Liver (tissue), 9 donors: ENCODE data around the gene BMAL2. TPM values are rescaled to one million over a fixed set of nuclear protein-coding genes. Genes with fewer than 3 reads are reported as not detected.

Experiments
- DNase-seq: peaks from one replicate; pipeline ENCODE4 v3.0.0-alpha.2; 2017; ENCODE audit warnings: low spot score
- H3K27ac ChIP-seq, 2 donors: one replicate each; pipeline ENCODE4 v1.7.0; 2013; ENCODE audit warnings: inconsistent platforms in 2 of 2, low read length in 2 of 2, control low read depth in 1 of 2, low read depth in 1 of 2, mild to moderate bottlenecking in 1 of 2
- H3K27me3 ChIP-seq, 4 donors: one replicate each; pipeline versions ENCODE4 v1.6.1 to v1.7.0; 2013; ENCODE audit warnings: low read length in 3 of 4, inconsistent platforms in 1 of 4, mild to moderate bottlenecking in 1 of 4, moderate library complexity in 1 of 4; ENCODE audit not compliant: control insufficient read depth in 4 of 4, insufficient read depth in 4 of 4
- H3K36me3 ChIP-seq, 4 donors: one replicate each; pipeline versions ENCODE4 v1.6.1 to v1.7.0; 2013; ENCODE audit warnings: low read length in 3 of 4, mild to moderate bottlenecking in 3 of 4, low read depth in 1 of 4, moderate library complexity in 1 of 4; ENCODE audit not compliant: control insufficient read depth in 4 of 4, insufficient read depth in 3 of 4
- H3K4me1 ChIP-seq, 4 donors: one replicate each; pipeline versions ENCODE4 v1.6.1 to v1.7.0; 2013; ENCODE audit warnings: low read length in 3 of 4, mild to moderate bottlenecking in 3 of 4, moderate library complexity in 1 of 4; ENCODE audit not compliant: control insufficient read depth in 4 of 4, insufficient read depth in 4 of 4
- H3K4me3 ChIP-seq, 3 donors: one replicate each; pipeline versions ENCODE4 v1.6.1 to v1.7.0; 2013; ENCODE audit warnings: low read length in 3 of 3, control low read depth in 1 of 3, low read depth in 1 of 3, mild to moderate bottlenecking in 1 of 3
- H3K9ac ChIP-seq, 2 donors: one replicate each; pipeline ENCODE4 v1.7.0; 2013; ENCODE audit warnings: low read length in 2 of 2, mild to moderate bottlenecking in 2 of 2, moderate library complexity in 2 of 2, control low read depth in 1 of 2, low read depth in 1 of 2
- H3K9me3 ChIP-seq, 4 donors: one replicate each; pipeline versions ENCODE4 v1.6.1 to v1.7.0; 2013; ENCODE audit warnings: low read length in 3 of 4; ENCODE audit not compliant: control insufficient read depth in 4 of 4
- EGR1 ChIP-seq, 2 donors: IDR thresholded peaks; 2 replicates each; pipeline ENCODE4 v1.6.1; 2016 to 2018; ENCODE audit warnings: antibody characterized with exemption in 2 of 2, low read depth in 2 of 2
- FOXA1 ChIP-seq: IDR thresholded peaks from 2 replicates; pipeline ENCODE4 v1.6.1; 2016; ENCODE audit warnings: antibody characterized with exemption
- FOXA2 ChIP-seq: IDR thresholded peaks from 2 replicates; pipeline ENCODE4 v1.6.1; 2016; ENCODE audit warnings: antibody characterized with exemption
- GABPA ChIP-seq, 2 donors: IDR thresholded peaks in 1 of 2; conservative IDR thresholded peaks in 1 of 2; 2 replicates each; pipeline ENCODE4 v1.6.1; 2016; ENCODE audit warnings: antibody characterized with exemption in 2 of 2, mild to moderate bottlenecking in 1 of 2, moderate library complexity in 1 of 2
- HNF4A ChIP-seq, 2 donors: conservative IDR thresholded peaks; 2 replicates each; pipeline ENCODE4 v1.6.1; 2016; ENCODE audit warnings: antibody characterized with exemption in 2 of 2, mild to moderate bottlenecking in 2 of 2
- HNF4G ChIP-seq: IDR thresholded peaks from 2 replicates; pipeline ENCODE4 v1.6.1; 2016; ENCODE audit warnings: antibody characterized with exemption
- JUND ChIP-seq, 2 donors: IDR thresholded peaks; 2 replicates each; pipeline ENCODE4 v1.6.1; 2016; ENCODE audit warnings: antibody characterized with exemption in 2 of 2
- NR2F2 ChIP-seq: IDR thresholded peaks from 2 replicates; pipeline ENCODE4 v1.6.1; 2016; ENCODE audit warnings: antibody characterized with exemption
- RAD21 ChIP-seq, 2 donors: IDR thresholded peaks; 2 replicates each; pipeline ENCODE4 v1.6.1; 2016; ENCODE audit warnings: antibody characterized with exemption in 2 of 2, mild to moderate bottlenecking in 2 of 2
- RXRA ChIP-seq, 2 donors: IDR thresholded peaks; 2 replicates each; pipeline ENCODE4 v1.6.1; 2017 to 2018; ENCODE audit warnings: antibody characterized with exemption in 2 of 2, mild to moderate bottlenecking in 1 of 2
- SP1 ChIP-seq: IDR thresholded peaks from 2 replicates; pipeline ENCODE4 v1.6.1; 2018; ENCODE audit warnings: antibody characterized with exemption, mild to moderate bottlenecking
- TAF1 ChIP-seq: conservative IDR thresholded peaks from 2 replicates; pipeline ENCODE4 v1.6.1; 2016; ENCODE audit warnings: antibody characterized with exemption, mild to moderate bottlenecking
- YY1 ChIP-seq: IDR thresholded peaks from 2 replicates; pipeline ENCODE4 v1.6.1; 2016; ENCODE audit warnings: antibody characterized with exemption, mild to moderate bottlenecking
- WGBS: extraction: QIAGEN DNeasy Blood & Tissue Kit; methylation state at CpG from one replicate; pipeline ENCODE4 v1.1.7; 2013; 5-methylcytosine and 5-hydroxymethylcytosine counted together
- polyA plus RNA-seq, 2 donors: library from polyadenylated mRNA; stranded (reverse) in 1 of 2; unstranded in 1 of 2; fragments of 200-250 nt in 1 of 2; fragments of >200 nt in 1 of 2; fragmentation: Nextera tagmentation in 1 of 2; extraction: Ambion mirVana in 1 of 2; gene quantifications; one replicate each; pipeline versions ENCODE4 v1.2.1 to v1.2.3, GENCODE V29; 2013 to 2015
- total RNA-seq, 2 donors: library from RNA; depleted of rRNA; stranded (reverse); fragments of >200 nt; gene quantifications; one replicate each; pipeline ENCODE4 v1.2.3, GENCODE V29; 2014
- TF ChIP-seq, protein P1 (sequence below): IDR thresholded peaks from 2 replicates; pipeline ENCODE4 v1.6.1; 2016; ENCODE audit warnings: antibody characterized with exemption
- TF ChIP-seq, protein P2 (sequence below): IDR thresholded peaks from 2 replicates; pipeline ENCODE4 v1.6.1; 2016; ENCODE audit warnings: antibody characterized with exemption
- TF ChIP-seq, protein P3 (sequence below): IDR thresholded peaks from 2 replicates; pipeline ENCODE4 v1.6.1; 2016; ENCODE audit warnings: antibody characterized with exemption
- TF ChIP-seq, protein P4 (sequence below): IDR thresholded peaks from 2 replicates; pipeline ENCODE4 v1.6.1; 2016; ENCODE audit warnings: antibody characterized with exemption, mild to moderate bottlenecking
- TF ChIP-seq, protein P5 (sequence below): fragments of 150-350 bp; IDR thresholded peaks from 2 replicates; pipeline ENCODE4 v1.5.1; 2017; ENCODE audit warnings: improper control_type of control experiment, low read depth, low read length; ENCODE audit not compliant: missing input control
- donor health status: healthy.
- donor health status: healthy.
- donor health status: healthy.
- donor health status: healthy.
- donor health status: healthy.

The BMAL2 gene
- total and polyA plus RNA-seq, 4 donors, result 1.4 to 4.4 (median 1.7) TPM

DNA sequence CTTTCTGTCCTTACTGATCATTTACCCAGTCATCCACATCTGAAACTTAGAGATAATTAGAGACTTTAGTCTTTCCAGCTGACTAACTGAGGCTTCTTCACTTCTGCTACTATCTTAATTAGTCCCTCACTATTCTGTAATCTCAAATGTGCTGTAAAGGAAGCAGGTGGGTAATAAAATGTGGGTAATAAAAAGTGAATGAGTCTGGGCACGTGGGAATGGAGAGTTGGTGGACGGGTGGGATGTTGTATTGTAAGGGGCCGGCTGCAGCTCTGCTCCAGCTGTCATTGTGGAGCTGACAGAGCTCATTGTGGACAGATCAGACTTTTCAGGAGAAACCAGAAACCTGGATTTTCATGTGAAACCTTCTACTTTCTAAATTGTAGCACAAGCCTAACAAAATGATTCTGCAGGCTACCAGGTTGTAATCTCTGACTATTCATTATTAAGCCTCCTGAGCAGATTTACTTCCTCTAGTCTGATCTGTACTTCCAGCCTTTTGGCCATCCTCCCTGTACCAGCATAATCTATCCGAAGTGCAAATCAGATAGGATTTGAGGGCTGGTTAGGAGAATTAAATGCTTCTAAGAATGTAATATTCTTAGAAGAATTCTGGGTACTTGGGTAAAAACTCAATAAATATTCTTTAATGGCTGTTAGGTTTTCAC is 42.0 kb upstream of the BMAL2 start:
- no peaks in the 10 kb centered on the region for H3K27me3 ChIP-seq
- no peak for DNase-seq
- H3K4me1 ChIP-seq, result peaks cover 1 to 18% (median 4%) of the 10 kb centered on the region in 4 donors
- TF ChIP-seq RAD21 (IDR thresholded peaks at IDR 0.05) (no peak), HNF4A (conservative IDR thresholded peaks at IDR 0.05) (no peak), EGR1 (IDR thresholded peaks at IDR 0.05; ENCODE audit: low read depth in 2 of 2) (no peak), JUND (IDR thresholded peaks at IDR 0.05) (no peak), FOXA1 (no peak), NR2F2 (no peak), TAF1 (no peak), YY1 (no peak), SP1 (no peak), GABPA (IDR thresholded peaks at IDR 0.05 in 1 of 2, conservative IDR thresholded peaks at IDR 0.05 in 1 of 2) (no peak), HNF4G (no peak), FOXA2 (no peak), RXRA (IDR thresholded peaks at IDR 0.05) (no peak)
- TF ChIP-seq, protein P1, sequence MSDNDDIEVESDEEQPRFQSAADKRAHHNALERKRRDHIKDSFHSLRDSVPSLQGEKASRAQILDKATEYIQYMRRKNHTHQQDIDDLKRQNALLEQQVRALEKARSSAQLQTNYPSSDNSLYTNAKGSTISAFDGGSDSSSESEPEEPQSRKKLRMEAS, result no peak
- TF ChIP-seq, protein P2, sequence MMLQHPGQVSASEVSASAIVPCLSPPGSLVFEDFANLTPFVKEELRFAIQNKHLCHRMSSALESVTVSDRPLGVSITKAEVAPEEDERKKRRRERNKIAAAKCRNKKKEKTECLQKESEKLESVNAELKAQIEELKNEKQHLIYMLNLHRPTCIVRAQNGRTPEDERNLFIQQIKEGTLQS, result no peak
- TF ChIP-seq, protein P3, sequence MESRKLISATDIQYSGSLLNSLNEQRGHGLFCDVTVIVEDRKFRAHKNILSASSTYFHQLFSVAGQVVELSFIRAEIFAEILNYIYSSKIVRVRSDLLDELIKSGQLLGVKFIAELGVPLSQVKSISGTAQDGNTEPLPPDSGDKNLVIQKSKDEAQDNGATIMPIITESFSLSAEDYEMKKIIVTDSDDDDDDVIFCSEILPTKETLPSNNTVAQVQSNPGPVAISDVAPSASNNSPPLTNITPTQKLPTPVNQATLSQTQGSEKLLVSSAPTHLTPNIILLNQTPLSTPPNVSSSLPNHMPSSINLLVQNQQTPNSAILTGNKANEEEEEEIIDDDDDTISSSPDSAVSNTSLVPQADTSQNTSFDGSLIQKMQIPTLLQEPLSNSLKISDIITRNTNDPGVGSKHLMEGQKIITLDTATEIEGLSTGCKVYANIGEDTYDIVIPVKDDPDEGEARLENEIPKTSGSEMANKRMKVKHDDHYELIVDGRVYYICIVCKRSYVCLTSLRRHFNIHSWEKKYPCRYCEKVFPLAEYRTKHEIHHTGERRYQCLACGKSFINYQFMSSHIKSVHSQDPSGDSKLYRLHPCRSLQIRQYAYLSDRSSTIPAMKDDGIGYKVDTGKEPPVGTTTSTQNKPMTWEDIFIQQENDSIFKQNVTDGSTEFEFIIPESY, result no peak
- TF ChIP-seq, protein P4, sequence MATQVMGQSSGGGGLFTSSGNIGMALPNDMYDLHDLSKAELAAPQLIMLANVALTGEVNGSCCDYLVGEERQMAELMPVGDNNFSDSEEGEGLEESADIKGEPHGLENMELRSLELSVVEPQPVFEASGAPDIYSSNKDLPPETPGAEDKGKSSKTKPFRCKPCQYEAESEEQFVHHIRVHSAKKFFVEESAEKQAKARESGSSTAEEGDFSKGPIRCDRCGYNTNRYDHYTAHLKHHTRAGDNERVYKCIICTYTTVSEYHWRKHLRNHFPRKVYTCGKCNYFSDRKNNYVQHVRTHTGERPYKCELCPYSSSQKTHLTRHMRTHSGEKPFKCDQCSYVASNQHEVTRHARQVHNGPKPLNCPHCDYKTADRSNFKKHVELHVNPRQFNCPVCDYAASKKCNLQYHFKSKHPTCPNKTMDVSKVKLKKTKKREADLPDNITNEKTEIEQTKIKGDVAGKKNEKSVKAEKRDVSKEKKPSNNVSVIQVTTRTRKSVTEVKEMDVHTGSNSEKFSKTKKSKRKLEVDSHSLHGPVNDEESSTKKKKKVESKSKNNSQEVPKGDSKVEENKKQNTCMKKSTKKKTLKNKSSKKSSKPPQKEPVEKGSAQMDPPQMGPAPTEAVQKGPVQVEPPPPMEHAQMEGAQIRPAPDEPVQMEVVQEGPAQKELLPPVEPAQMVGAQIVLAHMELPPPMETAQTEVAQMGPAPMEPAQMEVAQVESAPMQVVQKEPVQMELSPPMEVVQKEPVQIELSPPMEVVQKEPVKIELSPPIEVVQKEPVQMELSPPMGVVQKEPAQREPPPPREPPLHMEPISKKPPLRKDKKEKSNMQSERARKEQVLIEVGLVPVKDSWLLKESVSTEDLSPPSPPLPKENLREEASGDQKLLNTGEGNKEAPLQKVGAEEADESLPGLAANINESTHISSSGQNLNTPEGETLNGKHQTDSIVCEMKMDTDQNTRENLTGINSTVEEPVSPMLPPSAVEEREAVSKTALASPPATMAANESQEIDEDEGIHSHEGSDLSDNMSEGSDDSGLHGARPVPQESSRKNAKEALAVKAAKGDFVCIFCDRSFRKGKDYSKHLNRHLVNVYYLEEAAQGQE, result no peak
- TF ChIP-seq, protein P5, sequence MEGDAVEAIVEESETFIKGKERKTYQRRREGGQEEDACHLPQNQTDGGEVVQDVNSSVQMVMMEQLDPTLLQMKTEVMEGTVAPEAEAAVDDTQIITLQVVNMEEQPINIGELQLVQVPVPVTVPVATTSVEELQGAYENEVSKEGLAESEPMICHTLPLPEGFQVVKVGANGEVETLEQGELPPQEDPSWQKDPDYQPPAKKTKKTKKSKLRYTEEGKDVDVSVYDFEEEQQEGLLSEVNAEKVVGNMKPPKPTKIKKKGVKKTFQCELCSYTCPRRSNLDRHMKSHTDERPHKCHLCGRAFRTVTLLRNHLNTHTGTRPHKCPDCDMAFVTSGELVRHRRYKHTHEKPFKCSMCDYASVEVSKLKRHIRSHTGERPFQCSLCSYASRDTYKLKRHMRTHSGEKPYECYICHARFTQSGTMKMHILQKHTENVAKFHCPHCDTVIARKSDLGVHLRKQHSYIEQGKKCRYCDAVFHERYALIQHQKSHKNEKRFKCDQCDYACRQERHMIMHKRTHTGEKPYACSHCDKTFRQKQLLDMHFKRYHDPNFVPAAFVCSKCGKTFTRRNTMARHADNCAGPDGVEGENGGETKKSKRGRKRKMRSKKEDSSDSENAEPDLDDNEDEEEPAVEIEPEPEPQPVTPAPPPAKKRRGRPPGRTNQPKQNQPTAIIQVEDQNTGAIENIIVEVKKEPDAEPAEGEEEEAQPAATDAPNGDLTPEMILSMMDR, result no peak
- 77% methylated on average over 4 of the region's 4 CpGs for WGBS
- H3K27ac ChIP-seq, result no peak overlapping the region
- H3K9ac ChIP-seq, result no peak overlapping the region
- H3K9me3 ChIP-seq, result no peaks in the 10 kb centered on the region
- no peak overlapping the region for H3K4me3 ChIP-seq
- no peaks in the 10 kb centered on the region for H3K36me3 ChIP-seq
